Measurements from ENCODE around the gene SETD2.

DNA sequence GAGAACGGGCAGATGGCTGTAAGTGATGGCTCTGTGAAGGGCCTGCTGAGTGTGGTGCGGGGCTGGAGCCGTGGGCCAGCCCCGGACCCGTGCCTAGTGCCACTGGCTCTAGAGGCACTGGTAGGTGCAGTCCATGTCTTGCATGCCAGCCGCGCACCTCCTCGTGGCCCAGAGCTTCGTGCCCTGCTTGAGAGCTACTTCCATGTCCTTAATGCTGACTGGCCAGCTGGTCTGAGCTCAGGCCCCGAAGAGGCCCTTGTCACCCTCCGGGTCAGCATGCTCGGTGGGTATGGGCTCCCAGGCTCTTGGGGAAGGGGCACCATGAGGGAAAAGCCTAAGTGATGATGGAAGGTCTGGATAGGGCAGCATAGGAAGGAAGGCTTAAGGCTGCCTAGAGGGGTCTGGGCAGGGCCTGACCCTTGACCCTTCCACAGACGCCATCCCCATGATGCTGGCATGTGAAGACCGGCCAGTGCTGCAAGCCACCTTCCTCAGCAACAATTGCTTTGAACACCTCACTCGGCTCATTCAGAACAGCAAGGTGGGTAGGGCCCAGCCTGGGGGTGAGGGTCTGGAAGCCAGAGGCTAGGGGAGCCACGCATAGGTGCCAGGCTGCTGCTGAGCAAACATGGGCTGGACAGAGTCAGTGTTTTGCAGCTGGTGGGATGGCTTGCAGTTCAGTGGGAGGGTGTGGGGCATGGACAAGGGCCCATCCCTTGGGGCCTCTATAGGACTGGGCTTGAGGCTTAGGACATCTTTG lies 172.3 kb downstream of the SETD2 start:
- TF ChIP-seq FOXM1 (IDR thresholded peaks at IDR 0.05; ENCODE audit: low read depth) (no peak), CTCF (IDR thresholded peaks at IDR 0.05) (no peak), MXI1 (IDR thresholded peaks at IDR 0.05; ENCODE audit: low read depth, low read length) (no peak), MAX (IDR thresholded peaks at IDR 0.05; ENCODE audit: low read depth) (no peak), RCOR1 (IDR thresholded peaks at IDR 0.05; ENCODE audit: low read length) (no peak), GABPA (IDR thresholded peaks at IDR 0.05; ENCODE audit: low read depth) (no peak), EZH2phosphoT487 (IDR thresholded peaks at IDR 0.05; ENCODE audit: borderline replicate concordance, low read depth) (no peak)
